ENCODE results near the gene NOXRED1.

DNA sequence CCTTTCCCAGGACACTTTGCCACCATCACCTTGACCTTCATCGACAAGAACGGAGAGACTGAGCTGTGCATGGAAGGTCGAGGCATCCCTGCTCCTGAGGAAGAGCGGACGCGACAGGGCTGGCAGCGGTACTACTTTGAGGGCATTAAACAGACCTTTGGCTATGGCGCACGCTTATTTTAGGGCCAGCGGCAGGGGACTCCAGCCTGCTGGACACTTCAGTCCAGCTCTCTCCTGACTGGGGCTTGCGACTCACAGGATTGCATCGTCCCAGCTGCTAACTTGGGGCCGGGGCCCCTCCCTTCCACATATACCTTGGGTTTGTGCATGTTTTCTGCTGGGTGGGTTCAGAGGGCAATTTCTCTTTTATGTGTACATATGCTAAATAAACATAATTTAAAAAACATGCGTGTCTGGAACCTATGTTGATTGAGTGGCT lies 45.8 kb upstream of the NOXRED1 start:
- TF ChIP-seq, protein P1, sequence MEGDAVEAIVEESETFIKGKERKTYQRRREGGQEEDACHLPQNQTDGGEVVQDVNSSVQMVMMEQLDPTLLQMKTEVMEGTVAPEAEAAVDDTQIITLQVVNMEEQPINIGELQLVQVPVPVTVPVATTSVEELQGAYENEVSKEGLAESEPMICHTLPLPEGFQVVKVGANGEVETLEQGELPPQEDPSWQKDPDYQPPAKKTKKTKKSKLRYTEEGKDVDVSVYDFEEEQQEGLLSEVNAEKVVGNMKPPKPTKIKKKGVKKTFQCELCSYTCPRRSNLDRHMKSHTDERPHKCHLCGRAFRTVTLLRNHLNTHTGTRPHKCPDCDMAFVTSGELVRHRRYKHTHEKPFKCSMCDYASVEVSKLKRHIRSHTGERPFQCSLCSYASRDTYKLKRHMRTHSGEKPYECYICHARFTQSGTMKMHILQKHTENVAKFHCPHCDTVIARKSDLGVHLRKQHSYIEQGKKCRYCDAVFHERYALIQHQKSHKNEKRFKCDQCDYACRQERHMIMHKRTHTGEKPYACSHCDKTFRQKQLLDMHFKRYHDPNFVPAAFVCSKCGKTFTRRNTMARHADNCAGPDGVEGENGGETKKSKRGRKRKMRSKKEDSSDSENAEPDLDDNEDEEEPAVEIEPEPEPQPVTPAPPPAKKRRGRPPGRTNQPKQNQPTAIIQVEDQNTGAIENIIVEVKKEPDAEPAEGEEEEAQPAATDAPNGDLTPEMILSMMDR (IDR thresholded peaks at IDR 0.05) = no peak
- TF ChIP-seq POLR2A (IDR thresholded peaks at IDR 0.05) = no peak

Data from heart left ventricle (tissue), 13 donors.